Subcutaneous adipose tissue (tissue), 4 donors: ENCODE measurements around the gene EIF4EBP3. TPM values are rescaled to one million over a fixed set of nuclear protein-coding genes. Genes with fewer than 3 reads are reported as not detected.

Experiments
- total RNA-seq, 4 donors: library from RNA; depleted of rRNA; stranded (reverse); fragments of >200 nt; gene quantifications; one replicate each; pipeline ENCODE4 v1.1.0, GENCODE V29; 2016
- TF ChIP-seq, protein P1 (sequence below): fragments of 450-650 bp; IDR thresholded peaks from one replicate; pipeline ENCODE4 v1.5.1; 2016; ENCODE audit warnings: low read depth, mild to moderate bottlenecking, control low read depth, antibody characterized with exemption, moderate library complexity

Gene EIF4EBP3
- total RNA-seq, 4 donors from 2014 or later, result 24.9 to 36.2 (median 27.9) TPM

DNA sequence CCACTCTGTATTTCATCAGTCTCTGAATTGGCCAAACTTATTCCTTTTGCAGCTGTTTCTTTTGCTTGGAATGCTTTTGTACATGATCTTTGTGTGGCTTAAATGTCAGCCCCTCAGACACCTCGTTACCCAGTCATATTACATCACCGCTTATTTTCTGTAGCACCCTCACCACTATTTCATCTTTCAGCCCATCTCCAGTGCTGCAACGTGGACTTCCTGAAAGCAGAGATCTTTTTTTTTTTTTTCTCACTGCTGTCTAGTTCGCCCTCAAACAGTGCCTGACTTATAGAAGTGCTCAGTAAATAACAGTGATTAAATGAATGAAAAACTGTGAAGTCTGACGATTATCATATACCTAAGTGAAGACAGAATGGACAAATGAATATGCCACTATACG, 9.0 kb downstream of the EIF4EBP3 start:
- TF ChIP-seq, protein P1, sequence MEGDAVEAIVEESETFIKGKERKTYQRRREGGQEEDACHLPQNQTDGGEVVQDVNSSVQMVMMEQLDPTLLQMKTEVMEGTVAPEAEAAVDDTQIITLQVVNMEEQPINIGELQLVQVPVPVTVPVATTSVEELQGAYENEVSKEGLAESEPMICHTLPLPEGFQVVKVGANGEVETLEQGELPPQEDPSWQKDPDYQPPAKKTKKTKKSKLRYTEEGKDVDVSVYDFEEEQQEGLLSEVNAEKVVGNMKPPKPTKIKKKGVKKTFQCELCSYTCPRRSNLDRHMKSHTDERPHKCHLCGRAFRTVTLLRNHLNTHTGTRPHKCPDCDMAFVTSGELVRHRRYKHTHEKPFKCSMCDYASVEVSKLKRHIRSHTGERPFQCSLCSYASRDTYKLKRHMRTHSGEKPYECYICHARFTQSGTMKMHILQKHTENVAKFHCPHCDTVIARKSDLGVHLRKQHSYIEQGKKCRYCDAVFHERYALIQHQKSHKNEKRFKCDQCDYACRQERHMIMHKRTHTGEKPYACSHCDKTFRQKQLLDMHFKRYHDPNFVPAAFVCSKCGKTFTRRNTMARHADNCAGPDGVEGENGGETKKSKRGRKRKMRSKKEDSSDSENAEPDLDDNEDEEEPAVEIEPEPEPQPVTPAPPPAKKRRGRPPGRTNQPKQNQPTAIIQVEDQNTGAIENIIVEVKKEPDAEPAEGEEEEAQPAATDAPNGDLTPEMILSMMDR, result no peak

DNA sequence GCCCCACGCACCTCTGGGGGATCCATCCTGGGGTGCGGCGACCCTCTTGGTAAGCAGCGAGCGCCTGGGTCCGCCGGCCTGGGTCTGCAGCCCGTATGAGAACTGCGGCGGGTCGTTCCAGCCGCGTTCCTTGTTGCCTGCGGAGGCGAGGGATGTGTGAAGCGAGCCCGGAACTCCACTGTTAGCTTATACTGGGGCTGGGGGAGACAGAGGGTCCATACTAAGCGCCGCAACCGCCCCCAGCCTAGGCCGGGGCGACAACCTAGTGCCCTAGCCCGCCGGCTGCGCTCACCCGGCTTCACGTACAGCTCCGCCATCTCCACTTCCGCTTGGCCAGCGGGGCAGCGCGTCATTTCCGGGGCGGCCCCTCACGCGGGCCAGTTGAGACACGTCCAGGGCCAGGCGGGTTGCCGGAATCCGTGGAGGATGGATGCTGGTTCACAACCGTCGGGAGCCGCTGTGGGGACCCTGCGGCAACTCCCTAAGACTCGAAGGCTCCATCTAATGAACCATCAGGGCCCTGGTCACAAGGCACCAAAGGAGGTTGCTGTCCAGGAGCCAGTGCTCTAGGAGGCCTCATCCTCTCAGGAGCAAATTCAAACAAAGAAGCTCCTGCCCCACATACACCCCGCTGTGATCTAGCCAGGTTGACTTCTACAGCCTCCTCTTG, 9.8 kb downstream of the EIF4EBP3 start, which contains the start of gene SRA1:
TSS of gene SRA1 (minus strand) at position 338 of the 670 bp plus-strand sequence. CDS start at position 317, 21 bp downstream.
- TF ChIP-seq, protein P1, result no peak

DNA sequence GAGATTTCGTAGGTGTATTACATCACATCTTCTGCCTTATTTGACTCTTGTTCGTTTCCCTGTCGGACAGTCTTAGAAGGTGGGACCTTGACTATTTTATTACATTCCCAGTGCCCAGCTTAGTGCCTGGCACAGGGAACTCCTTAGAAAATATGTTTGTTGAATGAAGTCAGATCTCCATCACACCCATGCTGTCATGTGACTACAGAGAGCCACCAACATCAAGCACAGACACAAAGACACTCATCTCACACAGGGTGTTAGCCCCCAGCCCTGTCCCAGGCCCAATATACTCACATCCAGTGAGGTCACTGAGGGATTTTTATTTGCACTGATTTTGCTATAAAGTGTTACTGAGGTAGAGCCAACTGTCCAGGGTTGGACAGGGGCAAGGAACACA, 10.5 kb downstream of the EIF4EBP3 start:
- TF ChIP-seq, protein P1, result no peak

DNA sequence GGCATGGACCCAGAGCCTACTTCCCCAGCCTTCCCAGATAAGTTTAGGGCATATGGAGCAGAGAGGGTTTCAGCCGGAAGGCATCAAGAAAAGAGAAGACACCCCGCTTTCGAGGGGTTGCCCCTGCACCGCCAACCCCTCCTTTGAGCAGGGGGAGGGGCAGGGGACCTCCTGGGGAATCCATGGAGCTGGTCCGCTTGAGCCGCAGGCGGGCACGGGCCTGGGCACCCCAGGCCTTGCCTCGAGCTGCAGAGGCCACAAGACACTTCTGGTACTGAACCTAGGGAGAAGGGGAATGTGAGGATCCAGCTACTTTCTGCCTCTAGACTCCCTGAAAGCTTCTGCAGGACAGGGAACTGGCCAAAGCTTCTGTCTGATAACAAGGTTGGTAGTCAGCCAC, 11.1 kb downstream of the EIF4EBP3 start:
- TF ChIP-seq, protein P1, result no peak

DNA sequence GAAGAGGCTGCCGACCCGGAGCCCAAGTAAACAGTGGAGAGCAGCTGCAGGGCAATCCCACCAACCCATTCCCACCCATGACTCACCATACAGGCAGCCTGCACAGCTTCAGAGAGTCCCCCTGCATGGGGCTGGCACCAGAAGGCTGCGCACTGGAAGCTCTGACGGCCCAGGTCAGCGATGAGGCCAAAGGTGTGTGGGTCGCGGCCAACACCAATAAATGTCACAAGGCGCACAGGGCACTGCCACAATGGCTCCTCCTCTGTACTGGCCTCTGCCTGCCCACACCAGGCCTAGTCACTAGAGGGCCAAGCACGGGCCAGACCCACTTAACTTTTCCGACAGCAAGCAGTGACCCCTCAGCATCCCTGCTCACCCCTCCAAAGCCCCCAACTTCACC, 12.8 kb downstream of the EIF4EBP3 start:
- TF ChIP-seq, protein P1, result no peak

DNA sequence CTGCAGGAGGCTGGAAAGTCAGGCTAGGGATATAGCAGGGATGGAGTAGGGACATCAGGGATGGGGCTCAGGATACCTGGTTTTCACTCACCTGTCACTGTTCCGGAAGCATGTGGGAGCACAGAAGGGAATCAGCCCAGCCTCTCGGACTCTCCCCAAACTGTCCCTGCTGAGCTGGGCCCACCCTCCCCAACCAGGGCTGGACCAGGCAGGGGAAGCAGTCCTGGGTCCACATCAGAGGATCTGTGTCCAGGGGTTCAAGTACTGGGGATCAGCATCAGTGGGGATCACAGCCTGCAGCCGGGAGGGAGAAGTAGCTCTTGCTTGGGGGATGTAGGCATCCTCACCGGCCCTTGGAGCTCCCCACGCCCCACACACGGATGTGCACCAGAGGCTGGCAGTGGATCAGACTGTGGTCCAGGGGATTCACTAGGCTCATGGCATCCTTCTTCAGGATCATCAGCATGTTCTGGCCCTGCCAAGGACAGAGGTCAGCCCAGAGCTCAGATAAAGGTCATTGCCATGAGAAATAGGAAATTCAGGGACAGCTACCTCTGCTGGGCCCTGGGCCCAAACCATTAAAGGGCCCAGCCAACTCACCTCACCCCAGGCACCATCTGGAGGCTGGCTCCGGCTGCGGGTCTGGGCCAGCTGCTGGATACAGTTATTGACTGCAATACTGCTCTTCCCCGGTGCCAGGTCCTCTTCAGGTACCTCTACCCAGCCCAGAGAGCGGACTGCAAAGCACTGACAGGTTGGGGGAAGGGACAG, 14.5 kb downstream of the EIF4EBP3 start:
- TF ChIP-seq, protein P1, result no peak

DNA sequence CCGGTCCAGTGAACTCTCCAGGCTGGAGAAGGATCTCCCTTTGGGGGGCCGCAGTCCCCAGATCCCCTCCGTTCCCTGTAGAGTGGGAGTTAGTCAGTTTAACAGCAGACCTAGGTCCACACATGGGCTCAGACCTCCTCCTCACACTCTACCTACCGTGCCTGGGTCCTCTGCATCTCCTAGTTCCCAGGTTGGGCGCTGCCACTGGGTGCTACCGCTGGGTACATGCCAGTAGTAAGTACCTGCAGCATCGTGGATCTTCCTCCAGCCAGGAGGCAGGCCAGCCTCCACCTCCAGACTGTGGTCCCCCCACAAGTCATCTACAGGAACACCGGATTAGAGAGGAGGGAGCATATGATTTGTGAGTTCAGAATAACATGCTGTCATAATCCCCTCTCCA, 16.1 kb downstream of the EIF4EBP3 start:
- TF ChIP-seq, protein P1, result no peak
